HCEC 1CT (cell line): ENCODE data around the gene DLK1.

Experiments used
- DNase-seq: peaks from one replicate; pipeline ENCODE4 v3.0.0-alpha.2; 2017

The DLK1 gene

GRCh38 chr14:100726550-100727085 lies at the start of gene DLK1:
Gene DLK1 (plus strand): TSS chr14:100726892. CDS start chr14:100727069, 177 bp downstream.
- DNase-seq: no peak

DNA sequence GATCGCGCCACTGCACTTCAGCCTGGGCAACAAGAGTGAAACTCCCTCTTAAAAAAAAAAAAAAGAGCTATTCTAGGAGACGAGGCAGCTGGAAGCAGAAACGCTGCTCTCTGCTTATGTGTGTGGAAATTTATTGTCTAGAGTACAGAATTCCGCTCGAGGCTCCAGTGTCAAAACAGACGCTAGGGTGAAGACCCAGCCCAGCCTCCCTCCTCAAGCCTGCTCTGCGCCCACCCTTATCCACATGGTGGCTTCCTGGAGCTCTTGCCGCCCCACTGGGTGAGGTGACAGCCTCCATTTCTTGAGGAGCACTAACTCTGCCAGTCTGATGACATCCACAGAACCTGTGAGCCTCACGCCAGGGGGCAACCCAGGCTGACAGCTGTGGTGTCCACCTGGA lies 49.5 kb upstream of the DLK1 start:
- DNase-seq: no peak

DNA sequence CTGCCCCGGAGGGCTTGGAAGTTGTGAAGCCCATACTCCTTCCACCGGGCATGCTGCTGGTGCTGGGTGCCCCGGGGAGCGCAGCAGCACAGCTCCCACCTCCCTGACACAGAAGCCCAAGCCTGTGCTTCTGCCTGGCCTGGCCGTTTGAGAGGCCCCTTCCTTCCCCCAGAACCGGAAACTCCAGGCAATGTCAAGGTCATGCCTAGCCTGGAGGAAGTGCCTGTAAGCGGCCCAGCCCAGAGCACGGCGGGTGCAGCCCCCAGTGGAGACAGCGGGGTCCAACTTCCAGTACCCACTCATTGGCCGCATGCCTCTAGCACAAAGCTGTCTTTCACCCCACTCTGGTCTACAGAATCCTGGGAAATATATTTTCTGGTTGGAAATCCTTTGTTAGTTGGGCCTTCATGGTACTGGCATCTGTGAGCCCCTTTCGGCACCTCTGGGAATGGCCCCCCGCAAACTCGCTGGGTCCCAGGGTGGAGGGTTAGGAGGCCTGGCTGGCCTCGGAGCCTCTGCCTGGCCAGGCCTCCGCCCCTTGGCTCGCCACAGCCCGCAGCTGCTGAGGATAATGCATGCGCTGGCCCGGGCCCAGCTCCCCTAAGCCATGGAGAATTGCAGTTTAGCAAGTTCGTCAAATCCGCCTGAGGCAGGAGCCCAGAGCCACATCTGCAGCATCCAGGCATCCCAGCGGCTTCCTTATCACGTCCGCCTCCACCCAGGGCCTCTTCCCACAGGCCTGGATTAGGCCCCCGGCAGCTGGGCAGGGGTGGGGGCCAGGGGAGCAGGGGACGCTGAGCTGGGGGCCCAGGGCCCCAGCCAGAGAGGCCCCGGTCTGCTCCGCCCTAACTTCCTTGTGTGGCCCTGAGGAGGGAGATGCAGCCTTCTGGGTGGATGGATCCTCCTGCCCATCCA lies 48.9 kb upstream of the DLK1 start:
- no peak for DNase-seq

DNA sequence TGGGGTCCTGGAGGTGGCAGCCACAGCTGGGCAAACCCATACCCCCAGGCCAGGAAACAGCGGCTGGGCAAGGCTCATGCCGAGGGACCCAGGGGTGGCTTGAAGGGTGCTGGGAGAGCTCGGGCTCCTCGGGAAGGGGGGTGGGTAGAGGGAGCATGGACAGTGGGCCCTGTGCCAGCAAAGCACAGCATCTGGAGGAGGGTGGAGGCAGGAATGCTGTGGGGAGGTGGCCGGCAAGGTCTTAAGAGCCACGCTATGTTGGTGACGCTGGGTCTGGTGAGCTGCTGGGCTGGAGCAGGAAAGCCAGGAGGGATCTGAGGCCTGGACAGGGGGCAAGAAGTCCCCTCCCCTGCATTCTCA lies 48.2 kb upstream of the DLK1 start:
- no peak for DNase-seq

- DNase-seq: no peak
Measured at GRCh38 chr14:100679153-100679552, 47.5 kb upstream of the DLK1 start.

DNA sequence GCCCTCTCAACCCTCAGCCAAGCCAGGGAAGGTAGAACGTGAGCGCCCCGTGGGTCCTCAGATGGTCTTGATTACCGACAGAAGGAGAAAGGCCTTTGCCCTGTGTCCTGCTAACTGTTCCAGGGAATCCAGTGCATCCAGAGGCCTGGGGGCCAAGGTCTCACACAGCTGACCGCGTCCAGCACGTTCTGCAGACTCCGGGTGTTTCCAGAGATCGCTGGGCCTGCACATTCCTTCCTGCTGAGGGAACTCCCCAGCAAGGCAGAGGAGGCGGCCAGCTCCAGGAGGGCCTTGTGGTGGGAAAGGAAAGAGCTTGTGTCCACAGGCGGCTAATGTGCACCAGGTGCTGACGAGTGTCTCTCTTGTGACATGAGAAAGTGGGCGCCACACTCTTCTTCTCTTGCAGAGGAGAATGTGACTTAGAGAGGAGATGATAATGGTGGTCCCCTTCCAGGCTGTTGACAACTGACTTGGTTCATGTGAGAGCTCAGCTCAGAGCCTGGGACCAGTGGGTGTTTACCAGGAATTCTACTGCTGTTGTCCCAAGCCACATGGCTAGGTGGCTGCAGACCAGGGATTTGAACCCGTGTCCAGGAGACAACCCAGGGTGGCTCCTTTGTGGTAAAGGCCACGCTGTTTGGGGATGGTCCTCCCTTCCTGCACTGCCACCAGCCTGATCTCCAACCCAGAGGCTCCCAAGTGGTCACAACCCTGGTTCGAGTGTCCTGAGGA lies 46.8 kb upstream of the DLK1 start:
- no peak for DNase-seq

- no peak for DNase-seq
Measured at GRCh38 chr14:100680439-100681051, 46.1 kb upstream of the DLK1 start.

- no peak for DNase-seq
Measured at GRCh38 chr14:100681111-100681510, 45.6 kb upstream of the DLK1 start.

GRCh38 chr14:100682749-100683148 lies 43.9 kb upstream of the DLK1 start:
- no peak for DNase-seq

GRCh38 chr14:100683578-100683977 lies 43.1 kb upstream of the DLK1 start:
- no peak for DNase-seq

DNA sequence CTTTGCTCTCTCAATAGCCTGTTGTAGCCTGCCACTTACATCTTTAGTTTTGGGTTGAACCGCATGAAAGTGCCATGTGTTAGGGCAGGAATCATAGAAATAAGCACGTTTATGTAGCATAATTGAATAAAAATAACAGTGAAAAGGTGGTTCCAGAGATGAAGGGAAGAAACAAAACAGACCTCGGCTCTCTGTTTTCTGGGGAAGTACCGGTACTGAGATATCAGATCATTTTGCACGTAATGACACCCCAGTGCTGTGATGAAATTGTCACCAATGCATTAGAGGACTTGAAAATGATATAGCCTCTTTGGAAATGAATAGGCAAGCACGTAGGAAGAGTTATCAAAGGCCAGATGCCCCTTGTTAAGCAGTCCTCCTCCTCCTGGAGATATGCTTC lies 42.5 kb upstream of the DLK1 start:
- DNase-seq: no peak

GRCh38 chr14:100684961-100685360 lies 41.7 kb upstream of the DLK1 start:
- DNase-seq: no peak

DNA sequence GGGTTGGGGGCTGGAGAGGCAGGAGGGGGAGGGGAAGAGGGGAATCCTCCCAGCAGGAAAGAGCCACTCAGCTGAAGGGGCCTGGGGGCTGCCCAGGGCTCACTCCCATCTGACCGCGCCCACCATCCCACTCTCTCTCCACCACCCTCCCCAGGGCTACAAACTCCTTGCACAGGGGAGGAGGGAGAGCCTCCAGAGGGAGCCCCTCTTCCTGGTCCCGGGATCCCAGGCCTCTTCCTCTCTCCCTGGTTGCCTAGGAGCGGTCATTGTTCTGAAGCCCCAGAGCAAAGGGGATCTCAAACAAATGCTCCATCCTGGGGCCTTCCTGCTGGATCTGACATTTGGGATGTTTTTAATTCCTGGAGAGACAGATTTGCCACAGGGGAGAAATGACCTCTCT lies 39.8 kb upstream of the DLK1 start:
- no peak for DNase-seq

GRCh38 chr14:100687386-100687785 lies 39.3 kb upstream of the DLK1 start:
- no peak for DNase-seq

DNA sequence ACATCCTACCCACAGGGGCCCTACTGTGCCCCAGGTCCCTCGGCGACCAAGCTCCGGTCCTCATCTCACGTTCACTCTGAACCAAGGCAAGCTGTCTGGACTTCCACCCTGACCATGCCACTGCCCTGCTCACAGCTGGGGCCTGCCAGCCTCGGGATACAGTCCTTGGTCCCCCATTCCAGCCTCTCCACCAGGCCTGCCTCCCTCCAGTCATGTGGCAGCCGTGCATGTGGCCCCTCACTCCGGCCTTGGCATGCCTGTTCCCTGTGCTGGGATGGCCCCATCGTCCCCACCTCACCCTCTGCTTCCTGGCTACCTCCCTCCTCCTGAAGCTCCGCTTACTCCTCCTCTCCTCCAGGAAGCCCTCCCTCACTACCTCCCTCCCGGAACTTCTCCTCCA lies 38.6 kb upstream of the DLK1 start:
- no peak for DNase-seq

DNA sequence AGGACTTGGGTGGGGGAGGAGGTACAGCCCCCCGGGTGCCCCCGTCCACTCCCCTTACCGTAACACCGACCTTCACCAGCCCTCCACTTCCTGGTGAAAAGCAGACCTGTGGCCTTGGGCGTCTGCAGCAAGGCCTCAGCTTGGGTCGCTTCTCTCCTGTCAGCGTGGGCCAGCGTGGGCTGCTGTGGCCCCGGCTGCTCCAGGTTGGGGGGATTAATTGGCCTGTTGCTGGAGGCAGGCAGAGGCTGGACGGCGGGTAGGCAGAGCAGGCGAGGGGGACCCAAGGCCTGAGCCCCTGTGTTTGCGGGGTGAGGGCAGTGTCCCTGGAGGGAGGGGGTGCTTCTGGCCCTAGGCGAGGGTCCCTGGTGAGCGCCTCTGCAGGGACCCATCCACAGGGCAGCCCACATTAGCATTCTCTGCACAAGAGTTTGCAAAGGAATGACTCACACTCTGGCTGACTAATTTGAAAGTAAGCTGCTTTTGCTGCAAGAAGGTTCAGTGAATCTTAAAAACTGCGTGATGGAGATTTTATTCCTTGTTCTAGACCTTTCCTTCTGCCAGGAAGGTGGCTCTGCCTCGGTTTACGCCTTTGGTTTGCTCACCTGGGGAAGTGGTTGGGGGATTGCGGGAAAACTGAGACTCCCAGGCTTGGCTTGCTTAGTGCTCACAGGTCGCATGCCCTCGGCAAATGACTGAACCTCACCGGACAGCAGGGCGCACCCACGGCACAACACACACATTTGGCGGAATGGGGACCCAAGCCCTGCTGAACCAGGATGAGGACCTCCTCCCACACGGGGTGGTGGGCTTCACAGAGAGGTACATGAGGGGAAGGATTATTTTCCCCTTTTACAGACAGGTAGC lies 37.9 kb upstream of the DLK1 start:
- DNase-seq: peak; percentile 25

- no peak for DNase-seq
Measured at GRCh38 chr14:100690672-100691071, 36.0 kb upstream of the DLK1 start.

DNA sequence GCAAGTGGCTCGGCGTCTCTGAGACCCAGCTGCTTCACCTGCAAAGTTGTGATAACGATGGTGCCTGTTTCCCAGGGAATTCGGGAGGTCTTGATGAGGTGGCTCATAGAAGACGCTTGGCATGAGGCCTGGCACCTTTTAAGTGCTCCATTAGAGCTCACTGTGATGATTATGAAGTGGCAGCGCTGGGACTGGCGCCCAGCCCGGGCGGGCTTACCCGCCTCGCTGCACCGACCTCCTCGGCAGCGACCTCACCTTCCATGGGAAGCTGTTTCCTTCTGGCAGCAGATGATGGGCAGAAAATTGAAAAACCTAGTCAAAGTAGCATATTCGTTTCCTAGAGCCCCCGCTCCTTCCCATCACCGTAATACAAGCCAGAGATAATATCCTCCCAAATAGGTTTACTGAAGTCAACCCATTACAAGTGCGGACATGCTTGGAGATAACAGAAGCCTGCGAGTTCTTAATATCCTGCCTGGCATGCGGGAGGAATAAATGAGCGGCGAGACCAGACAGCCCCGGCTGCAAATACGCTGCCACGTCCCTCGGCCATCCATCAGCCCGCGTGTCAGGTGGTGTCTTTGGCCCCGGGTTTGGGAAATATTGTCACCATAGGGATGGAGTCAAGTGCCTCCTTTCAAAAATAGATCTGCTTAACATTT lies 35.2 kb upstream of the DLK1 start:
- no peak for DNase-seq

- no peak for DNase-seq
Measured at GRCh38 chr14:100692256-100692655, 34.4 kb upstream of the DLK1 start.

DNA sequence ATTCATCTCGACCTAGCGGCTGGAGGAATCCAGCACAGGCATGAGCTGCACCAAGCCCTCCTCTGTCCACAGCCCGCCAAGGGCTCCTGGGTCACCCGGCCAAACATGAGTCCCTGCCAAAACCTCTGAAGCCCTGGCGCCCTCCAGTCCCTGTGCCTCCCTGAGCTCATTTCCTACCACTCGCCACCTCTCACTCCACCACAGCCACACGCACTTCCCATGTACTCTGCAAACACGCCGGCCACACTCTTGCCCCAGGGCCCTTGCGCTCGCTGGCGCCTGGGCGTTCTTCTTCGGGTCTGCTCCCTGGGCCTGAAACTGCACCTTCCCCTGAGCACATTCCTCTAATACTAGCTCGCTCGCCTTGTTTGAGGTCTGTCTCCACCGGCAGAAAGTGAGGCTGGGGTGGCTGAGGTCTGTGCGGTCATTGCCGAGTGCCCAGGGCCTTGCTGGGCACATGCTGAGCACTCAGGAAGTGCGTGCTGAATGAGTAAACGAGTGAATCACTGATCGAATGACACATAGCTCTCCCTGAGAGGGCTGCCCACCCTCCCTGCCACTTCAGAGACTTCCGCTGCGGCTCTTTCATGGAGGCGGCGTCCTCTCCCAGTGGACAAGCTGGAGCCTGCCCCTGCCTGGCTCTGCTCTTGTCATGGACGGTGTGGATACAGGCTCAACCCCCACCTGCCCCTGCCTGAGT lies 33.7 kb upstream of the DLK1 start:
- DNase-seq: peak; percentile 73

DNA sequence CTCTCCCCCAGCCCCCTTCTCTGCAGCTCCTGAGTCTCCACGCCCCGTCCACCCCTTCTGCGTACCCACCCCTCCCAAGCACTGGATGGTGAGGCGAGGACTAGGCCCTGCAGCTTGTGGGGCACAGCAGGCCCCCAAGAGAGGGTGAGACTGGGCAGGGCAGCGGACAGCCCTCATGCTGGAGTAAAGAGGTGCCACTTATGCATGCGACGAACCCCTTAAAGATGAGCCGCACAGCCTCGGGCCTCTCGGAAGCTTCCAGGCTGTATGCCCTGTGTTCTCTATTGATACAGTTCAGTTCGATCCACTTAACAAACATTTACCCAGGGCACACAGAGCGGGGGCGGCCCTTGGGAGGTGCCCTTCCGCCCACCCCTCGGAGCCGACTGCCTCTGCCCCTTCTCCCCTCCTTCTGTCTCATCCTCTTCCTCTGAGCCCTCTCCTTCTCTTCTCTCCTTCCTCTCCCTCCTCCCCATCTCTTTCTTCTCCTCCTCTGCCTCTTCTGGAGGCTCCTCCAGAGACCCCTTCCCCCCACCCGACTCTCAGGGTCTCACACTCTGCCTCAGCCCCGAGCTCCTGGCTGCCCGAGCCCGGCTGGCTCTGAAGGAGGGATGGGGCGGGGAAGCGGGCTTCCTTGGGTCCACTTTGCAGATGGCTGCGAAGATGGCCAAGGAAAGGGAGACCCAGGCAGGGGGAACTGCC lies 32.7 kb upstream of the DLK1 start:
- no peak for DNase-seq
